ENCODE measurements around the gene CDK11A.
"Not testable (repeated sequence)": the region's sequence is repeated elsewhere in the genome, so short reads cannot be mapped to it uniquely, and the experiment has no call there.

DNA sequence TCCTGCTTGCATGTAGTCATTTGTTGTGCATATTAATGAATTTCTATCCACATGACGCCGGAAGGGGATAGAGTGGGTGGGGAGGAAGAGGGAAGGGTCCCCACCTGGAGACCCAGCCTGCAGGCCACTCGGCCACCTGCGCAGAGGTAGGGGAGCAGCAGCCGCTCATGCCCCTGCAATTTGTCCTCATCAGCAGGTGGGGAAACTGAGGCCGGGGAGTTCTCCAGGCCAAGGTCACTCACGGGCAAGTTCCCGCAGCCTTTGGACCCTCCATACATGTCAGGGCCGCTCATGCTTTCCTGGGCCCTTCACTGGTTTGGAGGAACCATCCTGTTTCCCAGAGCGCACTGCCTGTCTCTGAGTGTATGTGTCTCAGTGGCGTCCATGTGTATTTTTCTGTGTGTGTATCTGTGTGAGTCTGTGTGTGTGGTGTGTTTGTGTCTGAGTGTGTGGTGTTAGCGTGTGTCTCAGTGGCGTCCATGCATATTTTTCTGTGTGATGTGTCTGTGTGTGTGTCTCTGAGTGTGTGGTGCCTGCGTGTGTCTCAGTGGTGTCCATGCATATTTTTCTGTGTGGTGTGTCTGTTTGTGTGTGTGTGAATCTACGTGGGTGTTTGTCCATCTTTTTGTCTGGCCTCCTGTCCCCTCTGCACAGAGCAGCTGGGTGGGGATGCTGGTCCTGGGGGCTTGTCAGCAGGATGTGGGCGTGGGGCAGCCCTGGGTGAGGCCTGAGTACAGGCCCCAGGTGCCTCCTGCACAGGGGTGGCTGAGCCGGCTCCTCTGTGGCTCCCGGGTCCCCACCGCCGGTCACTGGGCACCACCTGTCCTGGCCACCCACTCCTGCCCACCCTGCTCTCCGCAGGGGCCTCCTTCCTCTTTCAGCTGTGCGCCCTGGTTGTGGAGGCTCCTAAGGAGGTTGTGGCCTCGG, 27.5 kb downstream of the CDK11A start:
- not testable (repeated sequence) for TF ChIP-seq EZH2 (IDR thresholded peaks at IDR 0.05); POLR2AphosphoS5 (IDR thresholded peaks at IDR 0.05; ENCODE audit: borderline replicate concordance, low read depth, low read length); FOXP2 (optimal IDR thresholded peaks at IDR 0.05; ENCODE audit: control extremely low read depth, extremely low read length, insufficient read depth)

All from SK-N-MC (cell line).